ENCODE data around the gene MFNG. TPM values are rescaled to one million over a fixed set of nuclear protein-coding genes. Genes with fewer than 3 reads are reported as not detected.

Gene MFNG
- total RNA-seq, 1 donor from 2014 or later, result 0.83 TPM

DNA sequence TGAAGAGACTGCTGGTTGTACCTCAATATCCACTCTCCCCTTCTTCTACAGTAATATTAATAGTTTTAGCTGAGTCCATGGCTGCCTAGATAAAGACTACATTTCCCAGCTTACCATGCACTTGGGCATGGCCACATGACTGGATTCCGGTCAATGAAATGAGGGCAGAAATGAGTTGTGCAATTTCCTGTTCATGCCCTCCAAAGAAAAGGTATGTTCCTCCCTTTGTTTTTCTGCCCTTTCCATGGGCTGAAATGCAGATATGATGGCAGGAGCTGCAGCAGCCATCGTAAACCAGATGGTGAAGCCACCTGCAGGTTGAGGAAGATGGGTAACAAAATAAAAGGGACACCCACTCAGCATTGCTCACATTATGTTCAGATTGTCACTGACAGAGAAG, 43.6 kb downstream of the MFNG start:
- Mint-ChIP-seq H3K9me3 (peaks cover 4% of the 10 kb centered on the region), H3K27me3 (ENCODE audit: low read depth) (peaks cover 46% of the 10 kb centered on the region), H3K27ac (no peak overlapping the region), H3K36me3 (no peaks in the 10 kb centered on the region), H3K4me1 (peaks cover 2% of the 10 kb centered on the region), H3K4me3 (no peak overlapping the region)
- no peak for DNase-seq (ENCODE audit: low spot score in 2 of 2, unreplicated experiment in 2 of 2)
- TF ChIP-seq CTCF (IDR thresholded peaks at IDR 0.05; ENCODE audit: unreplicated experiment), result no peak

- Mint-ChIP-seq H3K9me3 (peaks cover 4% of the 10 kb centered on the region), H3K4me1 (no peaks in the 10 kb centered on the region), H3K27me3 (ENCODE audit: low read depth) (peaks cover 44% of the 10 kb centered on the region), H3K27ac (no peak overlapping the region), H3K4me3 (no peak overlapping the region), H3K36me3 (no peaks in the 10 kb centered on the region)
- TF ChIP-seq CTCF (IDR thresholded peaks at IDR 0.05; ENCODE audit: unreplicated experiment), result no peak
- DNase-seq (ENCODE audit: low spot score in 2 of 2, unreplicated experiment in 2 of 2), result no peak
Measured at GRCh38 chr22:37442135-37442534, 44.0 kb downstream of the MFNG start.

DNA sequence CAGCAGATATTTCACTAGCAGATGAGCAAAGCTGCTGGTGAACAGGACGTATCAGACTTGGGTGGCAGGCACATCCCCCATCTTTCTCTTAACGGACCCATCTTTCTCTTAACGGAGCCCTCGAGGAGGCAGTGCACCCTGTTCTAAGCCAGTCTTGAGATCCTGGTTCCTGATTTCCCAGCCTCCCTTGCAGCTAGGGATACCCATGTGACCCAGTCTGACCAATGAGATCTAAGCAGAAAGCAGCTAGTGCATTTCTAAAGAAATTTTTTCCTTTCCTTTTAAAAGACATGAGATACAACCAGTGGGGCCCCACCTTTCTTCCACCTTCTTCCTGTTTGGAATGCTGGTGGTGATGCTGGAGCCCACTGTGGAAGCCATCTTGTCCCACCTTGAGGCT, 45.3 kb downstream of the MFNG start:
- Mint-ChIP-seq H3K27ac (no peak overlapping the region), H3K4me1 (no peaks in the 10 kb centered on the region), H3K27me3 (ENCODE audit: low read depth) (peaks cover 41% of the 10 kb centered on the region), H3K36me3 (no peaks in the 10 kb centered on the region), H3K9me3 (peaks cover 4% of the 10 kb centered on the region), H3K4me3 (no peak overlapping the region)
- DNase-seq (ENCODE audit: low spot score in 2 of 2, unreplicated experiment in 2 of 2), result no peak
- no peak for TF ChIP-seq CTCF (IDR thresholded peaks at IDR 0.05; ENCODE audit: unreplicated experiment)

DNA sequence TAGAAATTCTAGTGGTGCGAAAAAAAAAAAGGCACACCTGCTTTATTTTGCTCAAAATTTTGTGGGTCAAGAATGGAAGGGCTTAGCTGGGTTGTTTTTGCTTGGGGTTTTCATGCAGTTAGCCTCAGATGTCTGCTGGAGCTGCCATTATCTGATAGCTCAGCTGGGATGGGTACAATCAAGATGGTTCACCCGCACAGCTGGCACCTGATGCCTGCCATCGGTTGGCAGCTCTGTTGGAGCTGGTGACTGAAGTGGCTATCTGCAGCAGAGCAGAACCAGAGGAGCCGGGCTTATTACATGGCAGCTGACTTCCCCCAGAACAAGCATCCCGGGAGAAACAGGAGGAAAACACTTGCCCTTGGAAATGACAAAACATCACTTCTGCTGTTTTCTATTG, 46.8 kb downstream of the MFNG start:
- no peak for TF ChIP-seq CTCF (IDR thresholded peaks at IDR 0.05; ENCODE audit: unreplicated experiment)
- Mint-ChIP-seq H3K4me1 (no peaks in the 10 kb centered on the region), H3K27ac (no peak overlapping the region), H3K9me3 (peaks cover 4% of the 10 kb centered on the region), H3K27me3 (ENCODE audit: low read depth) (peaks cover 39% of the 10 kb centered on the region), H3K36me3 (no peaks in the 10 kb centered on the region), H3K4me3 (no peak overlapping the region)
- no peak for DNase-seq (ENCODE audit: low spot score in 2 of 2, unreplicated experiment in 2 of 2)

DNA sequence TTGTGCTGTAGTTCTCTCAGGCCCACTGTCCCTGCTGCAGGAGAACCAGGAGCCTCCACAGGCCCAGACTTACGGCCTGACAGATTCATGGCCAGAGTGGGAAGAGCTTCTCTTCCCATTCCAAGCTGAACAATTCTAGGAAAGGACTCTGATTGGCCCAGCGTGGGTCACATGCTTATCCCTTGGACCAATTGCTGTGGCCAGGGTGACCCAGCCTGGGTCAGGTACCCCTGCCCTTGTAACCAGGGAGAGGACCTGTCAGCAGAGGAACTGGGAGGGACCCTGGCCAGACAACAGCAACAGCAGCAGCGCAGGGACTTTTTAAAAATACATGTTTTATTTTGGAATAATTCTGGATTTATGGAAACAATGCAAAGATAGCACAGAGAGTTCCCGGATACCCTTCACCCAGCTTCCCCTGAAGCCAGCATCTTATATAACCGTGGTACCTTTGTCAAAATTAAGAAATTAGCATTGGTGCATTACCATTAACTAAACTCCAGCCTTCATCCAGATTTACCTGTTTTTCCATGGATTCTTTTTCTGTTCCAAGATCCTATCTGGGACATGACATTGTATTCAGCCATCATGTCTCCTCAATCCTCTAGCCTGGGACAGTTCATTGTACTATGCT, 50.1 kb downstream of the MFNG start:
- Mint-ChIP-seq H3K4me3 (no peak overlapping the region), H3K27ac (no peak overlapping the region), H3K27me3 (ENCODE audit: low read depth) (peaks cover 25% of the 10 kb centered on the region), H3K36me3 (no peaks in the 10 kb centered on the region), H3K9me3 (peaks cover 5% of the 10 kb centered on the region), H3K4me1 (peaks cover 18% of the 10 kb centered on the region)
- no peak for TF ChIP-seq CTCF (IDR thresholded peaks at IDR 0.05; ENCODE audit: unreplicated experiment)
- DNase-seq (ENCODE audit: low spot score in 2 of 2, unreplicated experiment in 2 of 2), result no peak

- H3K27me3 Mint-ChIP-seq (ENCODE audit: low read depth), result peaks cover 23% of the 10 kb centered on the region
- H3K4me1 Mint-ChIP-seq, result peaks cover 18% of the 10 kb centered on the region
- peaks cover 4% of the 10 kb centered on the region for H3K9me3 Mint-ChIP-seq
- no peak for DNase-seq (ENCODE audit: low spot score in 2 of 2, unreplicated experiment in 2 of 2)
- H3K36me3 Mint-ChIP-seq, result no peaks in the 10 kb centered on the region
- no peak for TF ChIP-seq CTCF (IDR thresholded peaks at IDR 0.05; ENCODE audit: unreplicated experiment)
- no peak overlapping the region for H3K27ac Mint-ChIP-seq
- no peak overlapping the region for H3K4me3 Mint-ChIP-seq
Measured at GRCh38 chr22:37433786-37434185, 52.4 kb downstream of the MFNG start.

Measured in mesothelial cell of epicardium (in vitro differentiated cells).